ENCODE measurements around the gene PGLYRP4.
"Not testable (repeated sequence)": the region's sequence is repeated elsewhere in the genome, so short reads cannot be mapped to it uniquely, and the experiment has no call there.

PGLYRP4 gene

DNA sequence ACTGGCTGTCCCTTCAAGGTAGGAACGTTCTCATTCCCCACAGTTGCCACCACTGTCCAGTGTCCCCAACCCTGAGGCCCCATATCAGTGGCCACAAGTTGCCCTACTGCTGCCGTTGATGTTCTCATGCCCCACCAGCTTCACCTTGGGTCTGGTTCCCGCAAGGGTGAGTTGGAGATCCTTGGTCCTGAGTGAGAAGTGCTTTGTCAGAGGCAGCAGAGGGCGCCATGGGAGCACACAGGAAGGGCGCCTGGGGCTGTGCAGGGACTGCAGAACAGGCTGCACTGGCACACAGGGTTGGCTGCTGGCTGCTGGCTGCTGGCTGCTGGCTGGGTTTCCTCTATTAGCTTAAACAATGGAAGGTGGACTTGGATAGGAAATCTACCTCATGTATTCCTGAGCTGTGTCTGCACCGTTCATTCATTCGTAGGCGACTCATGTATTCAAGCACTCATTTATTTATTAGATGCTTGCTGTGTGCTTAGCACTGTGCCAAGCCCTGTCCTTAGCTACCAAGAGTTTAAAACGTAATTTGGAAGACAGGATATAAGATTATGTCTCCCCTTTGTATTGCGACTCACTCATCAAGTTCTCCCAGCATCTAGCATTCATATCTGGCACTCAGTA is 6.9 kb upstream of the PGLYRP4 start:
- DNase-seq: no peak

DNA sequence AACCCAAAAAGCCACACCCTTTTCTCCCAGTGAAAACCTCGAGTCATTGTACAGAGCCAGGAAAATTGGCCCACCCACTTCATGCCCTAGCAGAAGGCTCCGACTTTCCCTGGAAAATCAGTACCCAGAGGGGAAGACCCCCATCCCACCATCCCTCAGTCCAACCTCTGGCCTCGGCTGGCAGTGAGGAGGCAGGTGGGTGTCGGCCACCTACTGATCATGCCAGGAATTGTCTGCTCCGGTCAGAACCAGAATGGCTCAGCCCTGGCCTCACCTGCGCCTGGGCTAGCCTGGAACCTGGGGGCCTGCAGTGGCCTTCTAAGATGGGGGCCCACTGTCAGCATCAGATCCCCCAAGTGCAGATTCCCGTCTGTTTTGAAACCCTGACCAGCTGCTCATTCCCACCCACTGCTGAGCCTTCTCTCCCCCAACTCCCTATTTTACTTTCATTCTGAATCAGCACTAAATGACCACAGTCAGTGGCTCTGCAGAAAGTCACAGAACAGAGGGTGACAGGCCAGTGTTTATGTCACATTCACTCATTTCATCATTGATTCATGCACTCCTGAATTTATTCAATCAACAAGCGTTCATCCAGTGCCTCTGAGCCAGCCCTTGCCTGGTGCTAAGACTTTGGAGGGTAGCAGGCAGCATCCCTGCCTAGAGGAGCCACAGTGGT is 6.0 kb upstream of the PGLYRP4 start:
- DNase-seq: no peak

DNA sequence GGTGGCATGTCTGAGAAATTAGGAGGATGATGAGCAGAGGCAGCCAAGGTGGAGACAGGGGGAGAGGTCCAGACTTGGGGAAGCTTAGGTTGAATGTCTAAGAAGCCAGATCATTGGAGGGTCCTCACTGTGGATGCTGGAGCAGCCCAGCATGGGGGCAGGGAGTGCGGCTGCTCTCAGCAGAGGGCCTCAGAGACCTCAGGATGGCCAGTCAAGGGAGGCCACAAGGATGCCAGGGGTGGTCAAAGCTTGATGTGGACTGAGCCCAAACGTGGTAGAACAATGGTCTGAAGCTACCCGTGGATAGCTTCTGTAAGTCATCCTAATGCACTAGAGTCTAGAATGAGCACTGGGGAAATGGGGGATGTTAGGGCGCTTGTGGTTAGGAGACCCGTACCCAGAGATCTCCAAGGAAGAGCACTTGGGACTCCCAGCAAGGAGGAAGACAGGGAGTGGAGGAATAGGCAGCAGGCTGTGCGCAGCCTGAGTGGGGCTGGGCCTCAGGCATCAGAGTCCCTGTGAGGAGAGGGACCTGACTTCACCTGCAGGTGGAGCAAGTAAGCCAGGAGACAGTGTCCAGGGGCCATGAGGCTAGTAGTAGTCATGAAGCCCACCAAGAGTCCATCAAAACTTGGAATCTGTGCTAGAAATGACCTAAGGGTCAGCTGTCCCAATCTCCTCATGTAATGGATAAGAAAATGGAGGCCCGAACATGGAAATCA is 4.7 kb upstream of the PGLYRP4 start:
- DNase-seq: no peak

DNA sequence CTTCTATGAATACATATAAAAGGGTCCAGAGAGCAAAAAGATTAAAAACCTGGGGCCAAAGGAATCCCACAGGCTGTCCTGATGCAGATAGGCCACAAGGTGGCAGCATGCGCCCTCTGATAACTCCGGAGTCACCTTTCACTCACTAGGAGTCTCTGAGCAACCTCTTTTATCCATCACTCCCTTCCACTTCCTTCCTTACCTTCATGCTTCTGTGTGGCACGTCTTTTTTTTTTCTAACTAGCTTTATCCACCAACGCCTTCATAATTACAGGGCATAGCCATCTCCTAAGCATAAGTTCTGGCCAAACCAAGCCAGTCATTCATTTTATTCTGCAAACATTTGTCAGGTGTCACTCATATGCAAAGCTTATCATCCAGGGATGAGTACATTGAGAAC is 3.9 kb upstream of the PGLYRP4 start:
- peak; percentile 33 for DNase-seq

DNA sequence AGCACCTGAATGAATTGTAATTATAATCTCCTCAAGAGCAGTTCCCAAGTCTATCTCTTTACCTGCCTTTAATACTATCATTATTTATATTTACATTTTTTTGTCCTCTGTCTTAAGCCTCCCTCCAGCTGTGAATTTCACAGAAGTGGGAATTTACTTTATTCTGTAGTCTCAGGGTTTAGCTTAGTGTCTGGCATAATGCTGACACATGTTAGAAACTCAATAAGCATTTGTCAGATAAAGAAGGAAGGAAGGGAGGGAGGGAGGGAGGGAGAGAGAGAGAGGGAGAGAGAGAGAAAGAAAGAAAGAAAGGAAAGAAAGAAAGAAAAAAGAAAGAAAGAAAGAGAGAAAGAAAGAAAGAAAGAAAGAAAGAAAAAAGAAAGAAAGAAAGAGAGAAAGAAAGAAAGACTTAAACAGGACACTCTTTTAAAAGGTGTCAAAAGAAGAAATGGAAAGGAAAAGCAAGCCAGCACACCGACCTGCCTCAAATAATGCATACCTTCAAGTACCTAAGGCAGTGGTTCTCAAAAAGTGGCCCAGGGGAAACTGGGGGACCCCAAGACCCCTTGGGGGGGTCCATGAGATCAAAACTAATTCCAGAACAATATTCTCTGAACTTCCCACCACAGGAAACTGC is 1.8 kb upstream of the PGLYRP4 start:
- DNase-seq: no peak

DNA sequence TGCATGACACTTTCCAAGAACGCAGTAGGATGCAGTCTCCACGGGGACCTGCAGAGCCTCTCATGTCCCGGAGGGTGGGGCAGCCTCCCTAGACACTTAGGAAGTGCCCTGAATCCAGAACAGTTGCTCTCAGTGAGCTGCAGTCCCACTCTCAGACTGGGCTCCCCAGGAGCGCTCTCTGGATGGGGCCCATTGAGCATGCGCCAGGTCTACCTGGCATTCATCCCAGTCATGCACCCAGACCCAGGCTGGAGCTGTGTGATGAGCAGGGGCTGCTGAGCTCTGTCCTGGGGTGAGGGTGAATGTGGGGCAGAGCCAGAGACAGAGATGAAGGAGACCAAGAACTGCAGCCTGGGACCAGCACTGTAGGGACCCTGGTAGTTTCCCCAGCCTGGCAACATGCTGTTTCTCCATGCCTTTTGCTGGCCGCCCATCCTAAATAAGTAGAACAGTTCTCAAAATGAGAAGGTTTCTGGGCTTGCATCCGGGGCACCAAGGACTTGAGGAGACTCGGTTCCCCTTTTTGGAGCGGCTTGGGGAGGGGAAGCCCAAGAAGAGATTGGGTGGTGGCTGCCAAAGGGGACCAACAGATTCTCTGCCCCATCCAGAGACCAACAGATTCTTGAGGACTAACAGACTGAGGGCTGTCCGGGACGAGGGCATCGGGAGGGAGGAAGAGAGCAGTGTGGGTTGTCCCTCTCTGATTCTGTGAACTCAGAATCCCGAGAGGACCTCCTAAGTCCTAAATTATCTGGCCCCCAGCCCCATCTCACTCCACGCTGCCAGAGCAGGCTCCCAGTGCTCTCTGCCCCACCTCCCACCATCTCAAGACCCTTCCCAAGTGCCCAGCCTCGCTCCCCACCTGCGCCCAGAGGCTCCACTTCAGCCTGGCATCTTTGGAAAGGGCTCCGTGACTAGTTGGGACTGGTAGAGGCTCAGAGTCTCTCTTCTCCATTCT is 1.0 kb upstream of the PGLYRP4 start:
- no peak for DNase-seq

DNA sequence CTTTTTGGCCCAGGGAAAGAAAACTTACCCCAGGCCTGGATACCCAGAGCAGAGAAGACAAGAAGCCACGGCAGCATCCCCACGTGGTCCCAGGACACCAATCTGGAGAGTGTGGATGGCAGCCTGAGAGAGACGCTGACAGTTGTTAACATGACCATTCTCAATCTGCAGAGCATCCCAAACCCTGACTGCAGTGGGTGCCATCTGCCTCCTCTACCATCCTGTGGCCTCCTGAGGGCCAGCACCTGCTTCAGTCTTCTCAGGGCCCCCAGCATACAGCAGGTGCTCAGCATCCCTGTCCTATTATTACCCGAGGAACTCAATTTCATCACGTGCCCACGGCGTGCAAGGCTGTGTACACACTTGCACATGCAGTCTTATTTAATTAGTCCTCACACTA is 785 bp downstream of the PGLYRP4 start:
- DNase-seq: no peak

DNA sequence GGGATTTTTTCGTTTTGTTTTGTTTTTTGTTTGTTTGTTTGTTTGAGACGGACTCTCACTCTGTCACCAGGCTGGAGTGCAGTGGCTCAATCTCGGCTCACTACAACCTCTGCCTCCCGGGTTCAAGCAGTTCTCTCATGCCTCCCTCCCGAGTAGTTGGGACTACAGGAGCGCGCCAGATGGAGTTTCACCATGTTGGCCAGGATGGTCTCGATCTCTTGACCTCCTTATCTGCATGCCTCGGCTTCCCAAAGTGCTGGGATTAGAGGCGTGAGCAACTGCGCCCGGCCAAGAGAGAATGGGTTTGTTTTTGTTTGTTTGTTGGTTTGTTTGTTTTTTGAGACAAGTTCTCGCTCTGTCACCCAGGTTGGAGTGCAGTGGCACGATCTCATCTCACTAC is 1.6 kb downstream of the PGLYRP4 start:
- not testable (repeated sequence) for DNase-seq

DNA sequence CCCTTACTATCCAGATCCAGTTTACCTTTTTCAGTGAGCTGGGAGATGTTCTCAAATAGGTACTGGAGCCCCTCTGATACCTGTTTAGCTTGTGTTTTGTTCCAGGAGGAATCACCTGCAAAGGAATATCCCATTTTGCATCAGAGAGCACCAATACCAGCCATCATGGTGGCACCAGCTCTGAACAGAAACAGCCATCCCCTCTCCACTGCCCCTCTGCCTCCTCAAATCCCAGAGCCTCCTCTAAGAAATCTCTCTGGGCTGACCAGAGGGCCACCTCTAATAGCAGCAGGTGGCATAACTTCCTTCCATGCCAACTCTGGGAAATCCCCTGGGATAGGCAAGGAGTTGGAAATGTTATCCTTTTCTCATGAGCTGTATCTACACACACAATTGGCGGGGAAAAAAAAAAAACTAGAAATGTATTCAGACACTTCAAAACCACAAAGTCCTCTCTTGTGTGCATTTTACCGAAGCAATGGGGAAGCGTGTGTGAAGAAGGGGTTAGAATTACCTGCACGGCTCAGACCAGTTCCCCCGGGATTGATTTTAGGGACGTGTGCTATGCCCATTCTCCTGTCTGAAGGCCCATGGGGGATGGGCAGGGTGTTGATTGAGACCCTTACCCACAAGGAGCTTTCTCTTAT is 2.4 kb downstream of the PGLYRP4 start:
- DNase-seq: peak; percentile 94

DNA sequence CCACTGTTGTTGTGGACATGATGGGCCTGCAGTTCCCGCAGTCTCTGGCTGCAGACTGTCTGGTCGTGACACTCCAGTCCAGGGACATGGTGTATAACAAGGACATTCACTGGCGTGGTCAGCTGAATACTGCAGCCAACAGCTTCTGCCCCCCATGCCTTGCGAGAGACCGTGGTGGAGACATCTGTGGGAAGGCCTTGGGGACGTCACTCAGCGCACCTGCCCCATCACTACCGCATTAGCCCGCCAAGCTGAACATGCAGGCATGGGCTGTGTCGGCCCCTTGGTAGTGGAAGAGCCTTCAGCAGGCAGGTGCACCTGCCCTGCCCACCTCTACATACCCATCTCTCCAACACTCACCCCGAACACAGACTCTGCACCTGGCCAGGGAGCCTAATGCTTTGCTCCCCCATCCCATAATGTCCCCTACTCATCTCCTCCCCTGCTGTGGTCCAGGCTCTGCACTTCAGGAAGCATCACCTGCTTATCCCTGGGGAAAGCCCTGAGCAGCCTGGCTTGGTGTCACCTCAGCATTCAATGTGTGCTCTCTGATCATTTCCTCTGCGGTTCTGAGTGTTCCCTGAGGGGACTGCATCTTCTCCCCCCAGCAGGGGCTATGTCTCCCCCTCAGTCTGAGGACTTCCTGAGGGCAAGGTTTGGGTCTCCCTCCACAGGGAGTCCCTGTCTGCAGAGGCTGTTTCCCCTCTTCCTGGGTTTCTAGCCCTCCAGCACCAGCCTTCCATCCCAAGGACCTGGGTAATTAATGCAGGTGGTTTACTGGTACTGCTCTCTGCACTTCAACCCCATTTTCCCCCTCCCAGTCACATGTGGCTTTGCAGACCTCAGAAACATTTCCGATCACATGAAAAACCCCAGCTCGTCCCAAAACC is 3.2 kb downstream of the PGLYRP4 start:
- peak; percentile 10 for DNase-seq

DNA sequence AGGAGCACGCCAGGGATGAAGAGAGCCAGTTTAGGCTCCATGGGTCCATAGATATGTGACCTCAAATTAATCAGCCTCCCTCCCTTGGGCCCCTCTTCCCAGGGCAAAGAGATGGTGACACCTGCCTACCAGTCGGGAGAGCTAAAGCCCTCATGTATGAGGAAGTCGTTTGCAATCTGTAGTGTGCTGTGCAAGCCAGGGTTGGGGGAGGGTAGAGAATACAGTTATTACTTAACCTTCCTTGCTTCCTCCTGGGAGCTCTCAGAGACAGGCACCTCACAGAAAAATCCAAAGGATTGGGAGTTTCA is 4.0 kb downstream of the PGLYRP4 start:
- DNase-seq: no peak

DNA sequence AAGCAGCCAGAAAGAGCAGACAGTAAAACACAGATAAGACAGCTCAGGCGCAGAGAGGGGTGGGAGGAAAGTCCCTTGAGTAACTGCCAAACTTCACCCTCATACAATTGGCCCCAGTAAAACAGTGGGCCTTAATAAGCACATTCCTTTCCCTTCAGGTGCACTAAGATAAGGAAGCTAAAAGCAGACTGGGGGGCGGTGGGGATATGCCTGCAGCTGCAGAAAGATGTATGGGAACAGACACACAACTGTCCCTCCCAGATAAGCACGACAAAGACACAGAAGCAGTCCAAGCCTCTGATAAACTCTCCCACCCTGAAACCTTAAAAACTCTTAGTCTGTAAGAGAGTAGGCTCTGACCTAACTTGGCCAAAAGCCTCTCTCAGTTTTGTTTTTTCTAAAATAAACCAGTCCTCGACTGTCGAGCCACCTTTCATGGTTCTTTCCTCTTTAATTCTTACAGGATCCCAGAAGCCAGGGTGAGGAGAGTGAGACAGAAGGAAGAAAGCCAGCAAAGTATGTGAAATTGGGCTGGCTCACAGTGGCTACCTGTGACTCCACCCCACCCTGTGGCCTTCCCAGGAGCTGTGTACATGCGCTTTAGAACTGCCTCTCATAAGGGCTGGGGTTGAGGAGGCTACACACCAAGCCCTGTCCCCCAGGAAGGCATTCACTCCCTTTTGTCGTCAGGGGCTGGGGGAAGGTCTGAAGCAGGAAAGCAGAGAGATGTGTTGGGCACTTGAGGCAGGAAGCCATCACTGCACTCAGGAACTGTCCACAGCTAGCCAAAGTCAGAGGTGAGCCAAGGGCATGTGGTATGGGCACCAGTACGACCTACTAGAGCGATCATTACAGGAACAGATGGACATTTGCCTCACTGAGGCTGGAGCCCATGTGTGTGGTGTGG is 4.6 kb downstream of the PGLYRP4 start:
- no peak for DNase-seq

DNA sequence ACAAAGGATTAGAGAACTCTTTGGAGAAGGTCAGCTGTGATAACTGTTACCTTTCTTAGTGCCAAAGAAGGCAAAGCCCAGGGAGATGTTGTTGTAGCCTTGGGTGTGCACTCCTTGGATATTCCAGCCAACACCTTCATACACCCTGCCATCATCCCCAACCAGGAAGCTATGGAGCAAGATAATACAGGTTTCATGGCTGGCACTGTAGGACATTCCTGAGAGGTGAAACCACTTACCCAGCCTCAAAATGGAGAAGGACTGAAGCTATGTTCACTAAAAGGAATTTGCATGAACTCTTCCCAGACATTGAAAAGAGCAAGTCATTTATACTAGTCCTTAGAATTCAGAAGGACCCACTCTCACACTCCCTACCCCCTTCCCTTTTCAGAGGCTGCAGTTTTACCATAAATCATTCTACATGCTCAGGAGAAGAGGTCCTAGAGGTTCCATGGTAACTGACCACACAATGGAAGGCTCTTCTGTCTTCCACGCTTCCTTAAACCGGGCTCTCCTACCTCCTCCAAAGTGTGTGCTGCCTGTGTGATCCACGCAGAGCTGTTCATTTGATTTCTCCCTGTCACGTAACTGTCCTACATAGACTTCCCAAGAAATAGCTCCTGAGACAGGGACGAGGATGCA is 5.5 kb downstream of the PGLYRP4 start:
- DNase-seq: no peak

DNA sequence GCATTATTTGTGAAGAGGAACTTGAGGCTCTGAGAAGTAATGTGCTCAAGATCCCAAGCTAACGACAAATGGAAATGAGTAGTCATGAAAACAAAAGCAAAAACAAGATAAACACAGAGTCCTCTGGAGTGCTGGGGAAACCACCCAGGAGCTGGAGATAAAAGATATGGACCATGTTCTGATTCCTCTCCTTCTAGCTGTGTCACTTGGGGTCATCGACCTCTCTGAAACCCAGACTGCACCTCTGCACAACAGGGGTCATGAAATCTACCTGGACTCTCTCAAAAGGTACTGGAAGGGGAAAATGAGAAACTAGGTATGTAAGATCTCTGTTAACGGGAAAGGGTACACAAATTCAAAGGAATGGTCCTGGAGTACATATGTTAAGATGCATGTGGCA is 6.5 kb downstream of the PGLYRP4 start:
- DNase-seq: no peak

DNA sequence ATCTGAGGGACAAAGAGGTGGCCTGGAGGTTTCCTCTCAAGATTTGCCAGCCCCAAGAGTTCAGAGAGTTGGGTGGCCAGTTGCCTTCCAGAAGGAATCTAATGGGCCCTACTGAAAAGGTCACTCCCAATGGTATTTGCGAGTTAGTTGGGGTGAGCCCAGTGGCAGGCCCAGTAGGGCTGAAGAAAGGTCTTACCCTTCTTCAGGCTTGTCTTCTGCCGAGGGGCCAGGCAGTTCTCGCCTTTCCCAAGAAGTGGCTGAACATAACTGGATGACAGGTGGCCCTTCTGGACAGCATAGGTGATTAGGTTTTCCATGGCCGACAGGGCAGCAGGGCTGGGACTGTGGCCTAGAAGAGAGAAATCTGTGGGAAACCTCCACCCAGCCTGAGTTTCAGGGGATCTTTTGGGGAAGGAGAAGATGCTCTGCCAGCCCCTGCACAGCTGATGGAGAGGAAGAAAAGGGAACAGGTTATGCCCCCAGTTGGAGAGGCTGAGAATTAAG is 7.2 kb downstream of the PGLYRP4 start:
- DNase-seq: no peak

DNA sequence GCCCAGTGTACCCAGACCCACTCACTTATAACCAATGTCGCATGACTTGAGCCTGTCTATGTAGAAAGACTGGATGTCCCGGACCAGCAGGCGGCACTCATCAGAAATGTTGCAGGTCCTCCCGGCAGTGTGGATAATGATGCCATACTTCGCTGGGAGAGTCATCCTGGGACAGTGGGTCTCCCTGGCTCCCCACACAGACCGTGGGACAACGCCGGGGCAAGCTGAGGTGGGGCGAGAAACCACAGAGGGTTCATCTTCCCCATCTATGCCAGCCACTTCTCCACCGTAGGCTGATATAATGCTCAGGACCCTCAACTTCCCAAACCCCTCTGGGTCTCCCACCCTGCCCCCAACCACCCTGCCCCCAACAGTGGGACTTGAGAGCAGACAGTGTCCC is 8.3 kb downstream of the PGLYRP4 start:
- DNase-seq: no peak

DNA sequence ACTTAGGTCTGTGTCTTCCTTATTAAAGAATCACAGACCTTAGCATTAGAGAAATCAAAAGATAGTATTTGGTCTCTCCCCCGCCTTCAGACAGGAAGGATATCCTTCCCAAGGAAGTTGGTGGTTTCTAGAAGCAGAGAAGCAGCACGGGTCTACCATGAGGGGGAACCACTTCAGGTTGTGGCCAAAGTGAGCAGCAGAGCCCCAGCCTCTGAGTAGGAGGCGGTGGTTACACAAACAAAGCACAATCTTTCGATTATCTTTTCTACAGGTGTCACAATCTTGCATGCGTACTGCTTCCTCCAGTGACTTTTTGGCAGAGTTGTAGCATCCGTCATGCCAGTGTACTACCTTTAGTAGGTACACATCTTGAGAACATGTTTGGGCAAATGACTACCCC is 8.8 kb downstream of the PGLYRP4 start:
- no peak for DNase-seq

DNA sequence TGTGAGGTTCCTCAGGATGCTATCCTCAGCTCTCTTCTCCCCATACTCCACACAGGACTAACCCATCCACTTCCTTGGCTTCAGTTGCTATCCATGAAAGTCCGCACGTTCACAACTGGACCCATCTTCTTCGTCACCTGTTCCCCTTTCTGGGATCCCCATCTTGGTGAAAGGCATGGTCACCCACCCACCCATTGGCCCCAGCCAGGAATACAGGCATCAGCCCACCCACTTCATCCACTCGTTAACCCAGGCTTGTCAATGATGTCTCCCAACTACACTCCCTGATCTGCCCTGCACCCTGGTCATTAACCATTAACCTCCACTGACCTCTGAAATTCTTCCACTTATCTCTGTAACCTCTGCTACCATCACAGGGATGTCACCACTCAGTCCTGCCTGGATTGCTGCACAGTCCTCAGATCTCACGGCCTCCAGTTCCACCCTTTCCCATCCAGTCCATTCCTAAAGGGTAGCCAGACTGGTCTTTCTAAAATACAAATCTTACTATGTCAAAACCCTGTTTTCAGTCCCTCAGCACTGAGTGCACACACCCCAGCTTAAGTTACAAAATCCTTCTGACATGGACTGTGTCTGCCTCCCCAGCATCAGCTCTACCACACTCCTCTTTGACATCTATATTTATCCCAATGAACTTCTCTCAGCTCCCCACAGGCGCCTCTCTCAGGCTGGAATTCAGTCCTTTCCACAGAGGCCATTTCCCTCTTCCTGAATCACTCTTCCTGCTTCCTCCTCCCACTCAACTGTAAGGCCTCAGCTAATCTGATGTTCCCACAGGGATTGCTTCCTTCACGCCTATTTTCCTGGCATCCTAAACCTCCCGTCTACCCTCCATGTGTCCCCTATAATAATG is 10.4 kb downstream of the PGLYRP4 start:
- DNase-seq: no peak

Measured in DMS79 (cell line).